Ishikawa (cell line): ENCODE measurements around the gene GAPVD1.

Experiments used
- CEBPB ChIP-seq: IDR thresholded peaks from 2 replicates; pipeline ENCODE4 v1.6.1; 2012
- CREB1 ChIP-seq: IDR thresholded peaks from 2 replicates; pipeline ENCODE4 v1.6.1; 2012; ENCODE audit warnings: low read depth
- EGR1 ChIP-seq: IDR thresholded peaks from 2 replicates; pipeline ENCODE4 v1.6.1; 2012
- EP300 ChIP-seq: IDR thresholded peaks from 2 replicates; pipeline ENCODE4 v1.6.1; 2012; ENCODE audit warnings: borderline replicate concordance
- FOXM1 ChIP-seq: IDR thresholded peaks from 2 replicates; pipeline ENCODE4 v1.6.1; 2012; ENCODE audit warnings: low read depth, borderline replicate concordance
- NFIC ChIP-seq: IDR thresholded peaks from 2 replicates; pipeline ENCODE4 v1.6.1; 2012
- RAD21 ChIP-seq: IDR thresholded peaks from 2 replicates; pipeline ENCODE4 v1.6.1; 2012; ENCODE audit warnings: low read depth
- REST ChIP-seq: IDR thresholded peaks from 2 replicates; pipeline ENCODE4 v1.6.1; 2012; ENCODE audit warnings: low read depth, mild to moderate bottlenecking
- TAF1 ChIP-seq: IDR thresholded peaks from 2 replicates; pipeline ENCODE4 v1.6.1; 2012; ENCODE audit warnings: low read depth, mild to moderate bottlenecking
- TCF12 ChIP-seq: IDR thresholded peaks from 2 replicates; pipeline ENCODE4 v1.6.1; 2012; ENCODE audit warnings: low read depth
- TEAD4 ChIP-seq: IDR thresholded peaks from 2 replicates; pipeline ENCODE4 v1.6.1; 2012
- YY1 ChIP-seq: IDR thresholded peaks from 2 replicates; pipeline ENCODE4 v1.6.1; 2012; ENCODE audit warnings: low read depth
- ZBTB7A ChIP-seq: IDR thresholded peaks from 2 replicates; pipeline ENCODE4 v1.6.1; 2012; ENCODE audit warnings: low read depth
- TF ChIP-seq, protein P1 (sequence below): IDR thresholded peaks from 2 replicates; pipeline ENCODE4 v1.6.1; 2012
- TF ChIP-seq, protein P2 (sequence below): IDR thresholded peaks from 2 replicates; pipeline ENCODE4 v1.6.1; 2012

Gene GAPVD1

DNA sequence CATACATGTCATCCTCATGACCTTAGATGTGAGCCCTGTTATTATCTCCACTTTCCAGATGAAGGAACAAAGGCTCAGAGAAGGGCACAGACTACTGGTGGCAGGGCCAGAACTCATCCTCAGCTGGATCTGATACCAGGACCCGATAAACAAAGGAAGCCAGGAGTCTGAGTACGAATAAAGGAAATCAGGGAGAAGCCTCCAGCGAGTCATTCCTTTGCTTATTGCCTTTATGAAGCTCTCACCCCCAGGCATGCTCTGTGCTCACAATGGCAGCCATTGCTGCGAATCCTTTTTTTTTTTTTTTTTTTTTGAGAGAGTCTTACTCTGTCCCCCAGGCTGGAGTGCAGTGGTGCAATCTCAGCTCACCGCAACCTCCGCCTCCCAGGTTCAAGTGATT lies 130.1 kb downstream of the GAPVD1 start:
- TF ChIP-seq EGR1 = no peak
- TF ChIP-seq, protein P1, sequence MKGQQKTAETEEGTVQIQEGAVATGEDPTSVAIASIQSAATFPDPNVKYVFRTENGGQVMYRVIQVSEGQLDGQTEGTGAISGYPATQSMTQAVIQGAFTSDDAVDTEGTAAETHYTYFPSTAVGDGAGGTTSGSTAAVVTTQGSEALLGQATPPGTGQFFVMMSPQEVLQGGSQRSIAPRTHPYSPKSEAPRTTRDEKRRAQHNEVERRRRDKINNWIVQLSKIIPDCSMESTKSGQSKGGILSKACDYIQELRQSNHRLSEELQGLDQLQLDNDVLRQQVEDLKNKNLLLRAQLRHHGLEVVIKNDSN = no peak
- TF ChIP-seq NFIC = no peak
- TF ChIP-seq RAD21 = no peak
- TF ChIP-seq ZBTB7A = no peak
- TF ChIP-seq YY1 = no peak
- no peak for TF ChIP-seq EP300
- no peak for TF ChIP-seq TEAD4
- no peak for TF ChIP-seq TAF1
- TF ChIP-seq TCF12 = no peak
- TF ChIP-seq REST = no peak

GRCh38 chr9:125393426-125393825 lies 131.8 kb downstream of the GAPVD1 start:
- TF ChIP-seq TCF12 (no peak), EP300 (no peak), FOXM1 (no peak), REST (no peak), CREB1 (no peak), TAF1 (no peak)
- TF ChIP-seq, protein P2, sequence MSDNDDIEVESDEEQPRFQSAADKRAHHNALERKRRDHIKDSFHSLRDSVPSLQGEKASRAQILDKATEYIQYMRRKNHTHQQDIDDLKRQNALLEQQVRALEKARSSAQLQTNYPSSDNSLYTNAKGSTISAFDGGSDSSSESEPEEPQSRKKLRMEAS = no peak
- TF ChIP-seq, protein P1 = no peak

DNA sequence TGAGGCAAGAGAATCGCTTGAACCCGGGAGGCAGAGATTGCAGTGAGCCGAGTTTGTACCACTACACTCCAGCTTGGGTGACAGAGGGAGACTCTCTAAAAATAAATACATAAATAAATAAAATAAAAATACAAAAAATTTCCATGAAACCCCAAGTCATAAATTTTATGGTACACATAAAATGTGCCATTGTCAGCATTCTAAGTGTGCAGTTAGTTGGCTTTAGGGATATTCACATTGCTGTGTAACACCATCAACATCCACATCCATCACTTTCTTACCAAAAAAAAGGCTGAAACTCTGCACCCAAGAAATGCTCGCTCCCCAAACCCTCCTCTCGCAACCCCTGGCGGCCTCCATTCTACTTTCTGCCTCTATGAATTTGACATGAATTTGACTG lies 135.2 kb downstream of the GAPVD1 start:
- TF ChIP-seq CEBPB (no peak), TCF12 (no peak), ZBTB7A (no peak)

- no peak for TF ChIP-seq TEAD4
- no peak for TF ChIP-seq RAD21
Measured at GRCh38 chr9:125397736-125398135, 136.1 kb downstream of the GAPVD1 start.

DNA sequence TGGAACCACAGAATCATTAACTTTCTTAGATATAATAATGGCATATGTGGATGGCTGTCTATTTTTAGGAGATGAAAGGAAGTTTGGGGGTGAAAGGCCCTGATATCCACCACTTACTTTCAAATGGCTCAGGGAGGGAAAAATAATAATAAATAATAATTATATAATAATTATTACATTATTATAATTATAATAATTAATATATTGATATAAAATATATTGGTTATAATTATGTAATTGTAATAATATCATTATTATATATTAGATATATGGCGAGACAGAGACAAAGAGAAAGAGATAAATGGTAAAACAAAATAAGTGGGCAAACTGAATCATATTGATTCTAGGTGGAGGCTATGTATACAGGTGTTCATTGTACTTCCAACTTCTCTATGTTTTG lies 136.6 kb downstream of the GAPVD1 start:
- TF ChIP-seq ZBTB7A = no peak
- TF ChIP-seq EP300 = no peak
- TF ChIP-seq TCF12 = no peak
- no peak for TF ChIP-seq REST
- TF ChIP-seq TEAD4 = no peak
- TF ChIP-seq NFIC = no peak
- no peak for TF ChIP-seq TAF1
- TF ChIP-seq, protein P1 = no peak
